ENCODE measurements around the gene ARHGAP22.

The ARHGAP22 gene

GRCh38 chr10:48612236-48612943 lies 7.5 kb upstream of the ARHGAP22 start:
- TF ChIP-seq CTCF (IDR thresholded peaks at IDR 0.05; ENCODE audit: borderline replicate concordance, insufficient read depth, low read depth, low read length), result no peak

GRCh38 chr10:48611133-48611532 lies 6.3 kb upstream of the ARHGAP22 start:
- no peak for TF ChIP-seq CTCF (IDR thresholded peaks at IDR 0.05; ENCODE audit: borderline replicate concordance, insufficient read depth, low read depth, low read length)
- no peak overlapping the region for H3K4me3 ChIP-seq (ENCODE audit: low read depth, low read length)

More at GRCh38 chr10:48612236-48612943, 7.5 kb upstream of the ARHGAP22 start:
- no peak overlapping the region for H3K4me3 ChIP-seq (ENCODE audit: low read depth, low read length)

DNA sequence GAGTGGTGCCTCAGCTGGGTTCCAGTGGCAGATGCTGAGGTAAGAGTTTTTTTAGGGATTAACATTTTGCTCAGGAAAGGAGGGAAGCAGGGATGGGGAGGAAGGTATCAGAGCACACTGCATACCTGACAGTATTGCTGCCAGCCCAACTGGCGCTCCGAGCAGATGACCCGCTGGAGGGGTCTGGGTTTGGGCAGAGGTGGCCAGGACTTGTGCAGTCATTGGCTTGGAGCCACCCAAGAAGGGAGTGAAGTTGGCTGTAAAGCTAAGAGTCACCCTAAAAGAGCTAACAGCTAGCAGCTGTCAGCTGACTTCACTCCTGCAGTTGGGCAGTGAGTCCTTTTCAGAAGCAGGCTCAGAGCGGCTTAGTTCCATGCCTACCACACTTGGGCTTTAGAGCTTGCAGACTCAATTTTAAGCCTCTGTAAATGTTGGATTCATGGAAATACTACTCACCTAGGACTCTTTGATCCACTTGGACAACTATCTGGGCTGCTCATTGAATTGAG lies 5.8 kb upstream of the ARHGAP22 start:
- TF ChIP-seq CTCF (IDR thresholded peaks at IDR 0.05; ENCODE audit: borderline replicate concordance, insufficient read depth, low read depth, low read length), result no peak
- H3K4me3 ChIP-seq (ENCODE audit: low read depth, low read length), result no peak overlapping the region

- TF ChIP-seq CTCF (IDR thresholded peaks at IDR 0.05; ENCODE audit: borderline replicate concordance, insufficient read depth, low read depth, low read length), result no peak
Observed at GRCh38 chr10:48609899-48610584, 5.2 kb upstream of the ARHGAP22 start.

GRCh38 chr10:48609441-48609840 lies 4.6 kb upstream of the ARHGAP22 start:
- no peak overlapping the region for H3K4me3 ChIP-seq (ENCODE audit: low read depth, low read length)
- no peak for TF ChIP-seq CTCF (IDR thresholded peaks at IDR 0.05; ENCODE audit: borderline replicate concordance, insufficient read depth, low read depth, low read length)

More at GRCh38 chr10:48609899-48610584, 5.2 kb upstream of the ARHGAP22 start:
- H3K4me3 ChIP-seq (ENCODE audit: low read depth, low read length), result no peak overlapping the region

- H3K4me3 ChIP-seq (ENCODE audit: low read depth, low read length), result no peak overlapping the region
- TF ChIP-seq CTCF (IDR thresholded peaks at IDR 0.05; ENCODE audit: borderline replicate concordance, insufficient read depth, low read depth, low read length), result no peak
Observed at GRCh38 chr10:48608976-48609375, 4.1 kb upstream of the ARHGAP22 start.

All from GM12875 (cell line).